ENCODE results near the gene KIF1B. TPM values are rescaled to one million over a fixed set of nuclear protein-coding genes. Genes with fewer than 3 reads are reported as not detected.

KIF1B gene
- total and polyA plus RNA-seq, 9 of the 15 experiments (the other 6 are each of a cell fraction or from before 2014, with no cell fraction given), result 2.8 to 19.8 (median 11.9) TPM

- TF ChIP-seq ZSCAN29 (IDR thresholded peaks at IDR 0.05) (no peak), RBM25 (IDR thresholded peaks at IDR 0.05; ENCODE audit: low read depth, low read length, severe bottlenecking) (peak; percentile 34), NCOA2 (IDR thresholded peaks at IDR 0.05; ENCODE audit: partially characterized antibody in 2 of 2) (peak in 1 of 2 experiments; percentile 84)
- Histone ChIP-seq H2AFZ (ENCODE audit: low read depth, low read length) (no peak overlapping the region), H3K4me3 (no peak overlapping the region), H3K9me1 (ENCODE audit: control insufficient read depth, insufficient read depth, low read length) (no peaks in the 10 kb centered on the region), H3K36me3 (ENCODE audit: control insufficient read depth, insufficient read depth, low read length) (no peaks in the 10 kb centered on the region), H3K79me2 (ENCODE audit: control insufficient read depth, insufficient read depth, low read length) (no peaks in the 10 kb centered on the region), H3K27me3 (ENCODE audit: control insufficient read depth in 2 of 2, insufficient read depth in 2 of 2, low read length in 2 of 2) (peaks cover 2 to 9% of the 10 kb centered on the region in 2 experiments; a peak in 4 of 5 replicates), H3K9ac (ENCODE audit: insufficient read depth in 1 of 2, low read depth in 2 of 2, low read length in 2 of 2) (no peak overlapping the region), H3K4me2 (ENCODE audit: insufficient read depth, low read length) (no peak overlapping the region), H4K20me1 (replicated peaks; ENCODE audit: control insufficient read depth, insufficient read depth, low read length) (no peaks in the 10 kb centered on the region), H3K4me1 (replicated peaks in 1 of 2; ENCODE audit: control insufficient read depth in 2 of 2, insufficient read depth in 2 of 2, low read length in 2 of 2) (no peaks in the 10 kb centered on the region), H3K27ac (ENCODE audit: extremely low read depth, low read depth, low read length) (no peak overlapping the region), H3K9me3 (replicated peaks; ENCODE audit: control insufficient read depth, insufficient read depth, low read depth, low read length) (no peaks in the 10 kb centered on the region)
- WGBS (ENCODE audit: insufficient coverage, low coverage, missing lambda C conversion rate), result 80% methylated on average over 2 of the region's 2 CpGs
- ChIA-PET POLR2A (interaction anchor here (0.6 kb wide), 1 partner anchor 142 kb away, joined by 3 read pairs; no protein-coding TSS in a partner anchor), CTCF (ENCODE audit: low intra/inter-chr PET ratio) (no interaction called here)
- DNase-seq (ENCODE audit: extremely low read depth in 1 of 4, low spot score in 3 of 4) (no peak), FAIRE-seq (no peak), ATAC-seq (no peak)
- intact Hi-C loops (cut with micrococcal nuclease) (no loop called here), in situ Hi-C loops (cut with MboI) (no loop called here)
- BruUV-seq (replicated peaks), result no TSS peak
Observed at GRCh38 chr1:10188133-10188650, 22.2 kb upstream of the KIF1B start.

GRCh38 chr1:10189659-10190058 lies 20.7 kb upstream of the KIF1B start:
- POLR2A ChIA-PET, result interaction anchor here (1.0 kb wide), 1 partner anchor 11 kb away, joined by 4 read pairs; no protein-coding TSS in a partner anchor
- in situ Hi-C loops (cut with MboI), result no loop called here
- FAIRE-seq, result no peak
- TF ChIP-seq TFE3 (CRISPR knock-in tag; IDR thresholded peaks at IDR 0.05) (no peak), CBX3 (IDR thresholded peaks at IDR 0.05; ENCODE audit: borderline replicate concordance in 1 of 2, low read length in 2 of 2) (no peak), RFX1 (IDR thresholded peaks at IDR 0.05) (no peak), TCF7L2 (IDR thresholded peaks at IDR 0.05; ENCODE audit: low read depth, low read length) (no peak), BACH1 (tag; IDR thresholded peaks at IDR 0.05) (no peak), MTF1 (CRISPR knock-in tag; IDR thresholded peaks at IDR 0.05; ENCODE audit: borderline replicate concordance) (no peak), ZNF551 (CRISPR knock-in tag; IDR thresholded peaks at IDR 0.05) (no peak), ELK1 (CRISPR knock-in tag; IDR thresholded peaks at IDR 0.05) (no peak), MED1 (CRISPR knock-in tag; IDR thresholded peaks at IDR 0.05; ENCODE audit: borderline replicate concordance) (no peak), DLX4 (CRISPR knock-in tag; IDR thresholded peaks at IDR 0.05) (no peak)

More at GRCh38 chr1:10189659-10190058, 20.7 kb upstream of the KIF1B start:
- H3K4me1 ChIP-seq (replicated peaks in 1 of 2; ENCODE audit: control insufficient read depth in 2 of 2, insufficient read depth in 2 of 2, low read length in 2 of 2), result no peaks in the 10 kb centered on the region
- no peaks in the 10 kb centered on the region for H4K20me1 ChIP-seq (replicated peaks; ENCODE audit: control insufficient read depth, insufficient read depth, low read length)
- no peaks in the 10 kb centered on the region for H3K9me1 ChIP-seq (ENCODE audit: control insufficient read depth, insufficient read depth, low read length)
- no peaks in the 10 kb centered on the region for H3K36me3 ChIP-seq (ENCODE audit: control insufficient read depth, insufficient read depth, low read length)
- no peaks in the 10 kb centered on the region for H3K79me2 ChIP-seq (ENCODE audit: control insufficient read depth, insufficient read depth, low read length)
- BruUV-seq (replicated peaks), result no TSS peak
- ATAC-seq (no peak; the same call in 2 of the 3 replicates), DNase-seq (ENCODE audit: extremely low read depth in 1 of 4, low spot score in 3 of 4) (no peak)
- CTCF ChIA-PET (ENCODE audit: low intra/inter-chr PET ratio), result no interaction called here
- H3K27me3 ChIP-seq (ENCODE audit: control insufficient read depth in 2 of 2, insufficient read depth in 2 of 2, low read length in 2 of 2), result peaks cover 9 to 19% of the 10 kb centered on the region in 2 experiments
- H2AFZ ChIP-seq (ENCODE audit: low read depth, low read length), result peak overlapping the region; percentile 5; the same call in 1 of the 2 replicates
- intact Hi-C loops (cut with micrococcal nuclease), result no loop called here
- no peak overlapping the region for H3K27ac ChIP-seq (ENCODE audit: extremely low read depth, low read depth, low read length)
- WGBS (ENCODE audit: insufficient coverage, low coverage, missing lambda C conversion rate), result 19% methylated on average over 4 of the region's 4 CpGs
- H3K4me2 ChIP-seq (ENCODE audit: insufficient read depth, low read length), result no peak overlapping the region
- peak overlapping the region in 1 of 2 experiments; percentile 73; a peak in 1 of 4 replicates for H3K9ac ChIP-seq (ENCODE audit: insufficient read depth in 1 of 2, low read depth in 2 of 2, low read length in 2 of 2)
- no peaks in the 10 kb centered on the region for H3K9me3 ChIP-seq (replicated peaks; ENCODE audit: control insufficient read depth, insufficient read depth, low read depth, low read length)
- no peak overlapping the region for H3K4me3 ChIP-seq
